Tibial artery (tissue), 4 donors: ENCODE data around the gene MRPL38.

Experiments
- DNase-seq, 2 donors: peaks; one replicate each; pipeline ENCODE4 v3.0.0-alpha.2; 2019
- H3K27ac ChIP-seq, 2 donors: fragments of 200-600 bp; sonication (generic) in 1 of 2; 1 replicate in 1 of 2; 2 replicates in 1 of 2; pipeline ENCODE4 v1.5.1; 2018 to 2019; ENCODE audit warnings: mild to moderate bottlenecking in 1 of 2
- H3K27me3 ChIP-seq, 2 donors: fragments of 200-600 bp; sonication (generic) in 1 of 2; one replicate each; pipeline versions ENCODE4 v1.5.1 to v1.6.0; 2016 to 2019
- H3K36me3 ChIP-seq, 3 donors: fragments of 200-600 bp; sonication (generic) in 2 of 3; one replicate each; pipeline ENCODE4 v1.5.1; 2016 to 2019; ENCODE audit warnings: mild to moderate bottlenecking in 2 of 3
- H3K4me1 ChIP-seq, 4 donors: fragments of 200-600 bp; sonication (generic) in 2 of 4; 1 replicate in 3 of 4; 2 replicates in 1 of 4; pipeline ENCODE4 v1.5.1; 2016 to 2019
- H3K4me3 ChIP-seq, 2 donors: fragments of 200-600 bp; sonication (generic) in 1 of 2; 1 replicate in 1 of 2; 2 replicates in 1 of 2; pipeline ENCODE4 v1.5.1; 2018 to 2019; ENCODE audit warnings: mild to moderate bottlenecking in 2 of 2
- H3K9me3 ChIP-seq, 3 donors: fragments of 200-600 bp; sonication (generic) in 1 of 3; one replicate each; pipeline ENCODE4 v1.5.1; 2016 to 2019
- intact Hi-C: fragments of 100-400 bp; cut with DNase I; formaldehyde crosslinking; loops from one replicate; pipeline ENCODE4 v1.15.0; 2023; ENCODE audit warnings: low total_unique reads
- TF ChIP-seq, protein P1 (sequence below), 2 experiments: fragments of 200-600 bp in 1 of 2; fragments of 450-650 bp in 1 of 2; IDR thresholded peaks; one replicate each; pipeline ENCODE4 v1.5.1; 2017 to 2019; ENCODE audit warnings: antibody characterized with exemption in 2 of 2, mild to moderate bottlenecking in 1 of 2, moderate library complexity in 1 of 2

Gene MRPL38

DNA sequence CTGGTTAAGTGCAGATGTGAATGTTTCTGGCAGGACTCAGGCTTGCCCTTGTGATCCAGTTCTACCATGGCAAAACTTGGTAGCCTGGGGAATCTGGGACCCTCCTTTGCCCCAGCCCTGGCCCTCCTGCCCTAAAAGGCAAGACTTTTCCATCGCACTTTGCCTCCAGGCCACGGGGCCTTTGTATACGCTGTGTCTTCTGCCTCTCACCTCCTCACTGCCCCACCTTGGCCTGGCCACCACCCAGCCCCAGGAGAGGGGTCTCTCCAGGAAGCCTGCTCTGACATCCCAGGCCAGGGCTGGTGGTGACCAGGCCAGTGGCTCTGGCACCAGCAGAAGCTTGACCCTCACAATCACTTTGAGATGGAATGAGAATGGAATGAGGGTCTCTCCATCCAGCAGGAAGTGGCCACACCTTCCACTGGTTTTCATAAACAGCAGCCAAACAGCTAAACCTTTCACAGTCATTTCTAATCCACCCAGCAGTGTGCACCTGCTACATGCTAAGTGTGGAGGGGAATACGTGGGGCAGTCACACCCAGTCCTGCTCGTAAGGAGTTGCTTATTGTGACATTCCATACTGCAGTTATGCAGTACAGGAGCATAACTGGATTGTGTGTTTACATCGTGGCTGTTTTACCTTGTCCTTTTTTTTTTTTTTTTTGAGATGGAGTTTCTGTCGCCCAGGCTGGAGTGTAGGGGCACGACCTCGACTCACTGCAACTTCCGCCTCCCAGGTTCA, 1.6 kb upstream of the MRPL38 start:
- Histone ChIP-seq H3K27me3 (no peaks in the 10 kb centered on the region), H3K4me3 (no peak overlapping the region), H3K9me3 (no peaks in the 10 kb centered on the region), H3K36me3 (peaks cover 7 to 18% (median 16%) of the 10 kb centered on the region in 3 donors), H3K4me1 (peaks cover 0 to 18% (median 10%) of the 10 kb centered on the region in 4 donors), H3K27ac (no peak overlapping the region)
- intact Hi-C loops, result loop anchor here (10.0 kb wide), 1 partner anchor 368 kb away; no protein-coding TSS in a partner anchor
- TF ChIP-seq, protein P1, sequence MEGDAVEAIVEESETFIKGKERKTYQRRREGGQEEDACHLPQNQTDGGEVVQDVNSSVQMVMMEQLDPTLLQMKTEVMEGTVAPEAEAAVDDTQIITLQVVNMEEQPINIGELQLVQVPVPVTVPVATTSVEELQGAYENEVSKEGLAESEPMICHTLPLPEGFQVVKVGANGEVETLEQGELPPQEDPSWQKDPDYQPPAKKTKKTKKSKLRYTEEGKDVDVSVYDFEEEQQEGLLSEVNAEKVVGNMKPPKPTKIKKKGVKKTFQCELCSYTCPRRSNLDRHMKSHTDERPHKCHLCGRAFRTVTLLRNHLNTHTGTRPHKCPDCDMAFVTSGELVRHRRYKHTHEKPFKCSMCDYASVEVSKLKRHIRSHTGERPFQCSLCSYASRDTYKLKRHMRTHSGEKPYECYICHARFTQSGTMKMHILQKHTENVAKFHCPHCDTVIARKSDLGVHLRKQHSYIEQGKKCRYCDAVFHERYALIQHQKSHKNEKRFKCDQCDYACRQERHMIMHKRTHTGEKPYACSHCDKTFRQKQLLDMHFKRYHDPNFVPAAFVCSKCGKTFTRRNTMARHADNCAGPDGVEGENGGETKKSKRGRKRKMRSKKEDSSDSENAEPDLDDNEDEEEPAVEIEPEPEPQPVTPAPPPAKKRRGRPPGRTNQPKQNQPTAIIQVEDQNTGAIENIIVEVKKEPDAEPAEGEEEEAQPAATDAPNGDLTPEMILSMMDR (IDR thresholded peaks at IDR 0.05), result no peak
- DNase-seq, result no peak

DNA sequence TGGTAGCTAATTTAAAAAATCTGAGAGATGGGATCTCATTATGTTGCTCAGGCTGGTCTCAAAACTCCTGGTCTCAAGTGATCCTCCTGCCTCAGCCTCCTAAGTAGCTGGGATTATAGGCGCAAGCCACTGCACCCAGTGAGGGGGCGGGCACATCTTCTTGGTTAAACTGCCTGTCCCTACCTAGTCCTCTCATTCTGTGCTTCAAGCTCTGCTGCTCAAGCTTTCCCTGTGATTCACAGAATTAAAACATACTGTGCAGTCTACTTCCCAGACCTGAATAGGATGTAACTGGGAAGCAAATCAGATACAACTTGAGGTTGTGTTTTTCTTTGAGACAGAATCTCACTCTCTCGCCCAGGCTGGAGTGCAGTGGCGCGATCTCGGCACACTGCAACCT, 2.3 kb downstream of the MRPL38 start:
- TF ChIP-seq, protein P1 (IDR thresholded peaks at IDR 0.05), result no peak
- Histone ChIP-seq H3K27ac (no peak overlapping the region), H3K27me3 (no peaks in the 10 kb centered on the region), H3K4me3 (no peak overlapping the region), H3K4me1 (peaks cover 0 to 17% (median 9%) of the 10 kb centered on the region in 4 donors), H3K9me3 (no peaks in the 10 kb centered on the region), H3K36me3 (peaks cover 22 to 53% (median 49%) of the 10 kb centered on the region in 3 donors)
- intact Hi-C loops, result loop anchor here (10.0 kb wide), 1 partner anchor 372 kb away; no protein-coding TSS in a partner anchor
- DNase-seq, result no peak

DNA sequence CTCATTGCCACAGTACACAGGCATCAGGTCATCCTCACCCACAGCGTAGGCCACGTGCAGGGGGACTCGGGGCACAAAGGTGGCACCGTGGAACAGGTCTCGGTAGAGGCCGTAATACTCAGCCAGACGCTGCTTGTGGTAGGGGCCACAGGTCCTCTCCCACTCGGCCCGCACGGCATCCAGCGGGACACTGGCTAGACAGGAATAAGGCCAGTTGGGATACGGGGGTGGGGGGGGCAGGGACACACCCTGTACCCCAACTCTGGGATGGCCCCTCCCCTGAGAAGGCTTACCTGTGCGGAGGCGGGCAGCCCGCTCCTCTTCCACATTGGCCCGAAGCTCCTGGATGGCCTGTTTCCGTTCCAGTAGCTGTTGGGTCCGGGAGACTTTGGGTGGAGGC, 3.0 kb downstream of the MRPL38 start:
- Histone ChIP-seq H3K27me3 (no peaks in the 10 kb centered on the region), H3K4me3 (no peak overlapping the region), H3K36me3 (peaks cover 22 to 53% (median 49%) of the 10 kb centered on the region in 3 donors), H3K4me1 (peaks cover 0 to 22% (median 12%) of the 10 kb centered on the region in 4 donors), H3K9me3 (no peaks in the 10 kb centered on the region), H3K27ac (no peak overlapping the region)
- intact Hi-C loops, result loop anchor here (10.0 kb wide), 1 partner anchor 373 kb away; no protein-coding TSS in a partner anchor
- TF ChIP-seq, protein P1 (IDR thresholded peaks at IDR 0.05), result no peak
- DNase-seq, result no peak

DNA sequence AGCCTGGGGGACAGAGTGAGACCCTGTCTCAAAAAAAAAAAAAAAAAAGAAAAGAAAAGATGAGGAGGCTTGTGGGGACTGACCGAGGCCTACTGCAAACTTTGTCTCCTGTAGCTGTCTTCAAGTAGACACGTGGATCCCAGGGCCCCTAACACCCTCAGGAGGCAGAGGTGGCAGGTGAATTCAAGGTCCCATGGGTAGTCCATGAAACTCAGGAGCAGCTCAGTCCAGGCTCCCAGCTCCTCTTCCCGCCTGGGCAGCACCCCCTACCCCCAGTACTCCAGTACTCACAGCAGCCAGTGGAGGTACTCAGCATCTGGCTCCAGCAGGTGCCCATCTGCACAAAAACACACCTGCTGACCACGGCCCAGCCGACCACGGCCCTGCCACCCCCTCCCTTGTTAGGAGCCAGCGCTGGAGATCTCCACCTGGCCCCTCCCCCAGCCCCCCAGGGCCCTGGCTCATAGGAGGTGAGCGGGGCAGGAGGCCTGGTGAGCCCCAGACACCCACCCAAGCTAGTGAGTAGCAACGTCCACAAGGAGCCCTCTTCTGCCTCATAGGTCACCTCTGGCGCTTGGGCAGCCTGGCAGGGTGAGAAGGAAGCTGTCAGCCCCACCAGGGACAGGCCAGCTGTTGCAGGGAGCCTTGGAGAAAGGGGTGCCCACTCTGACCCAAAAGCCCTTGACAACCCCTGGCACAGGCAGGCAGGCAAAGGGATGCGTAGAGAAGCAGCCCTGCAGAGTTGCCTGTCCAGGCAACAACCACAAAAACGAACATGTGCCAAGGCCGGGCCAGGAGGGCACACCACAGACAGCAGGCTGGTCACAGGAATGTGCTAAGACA, 3.8 kb downstream of the MRPL38 start:
- Histone ChIP-seq H3K9me3 (no peaks in the 10 kb centered on the region), H3K27me3 (no peaks in the 10 kb centered on the region), H3K36me3 (peaks cover 22 to 53% (median 49%) of the 10 kb centered on the region in 3 donors), H3K27ac (no peak overlapping the region), H3K4me1 (peaks cover 0 to 24% (median 14%) of the 10 kb centered on the region in 4 donors), H3K4me3 (no peak overlapping the region)
- intact Hi-C loops, result loop anchor here (10.0 kb wide), 1 partner anchor 374 kb away; no protein-coding TSS in a partner anchor
- TF ChIP-seq, protein P1 (IDR thresholded peaks at IDR 0.05), result no peak
- no peak for DNase-seq

DNA sequence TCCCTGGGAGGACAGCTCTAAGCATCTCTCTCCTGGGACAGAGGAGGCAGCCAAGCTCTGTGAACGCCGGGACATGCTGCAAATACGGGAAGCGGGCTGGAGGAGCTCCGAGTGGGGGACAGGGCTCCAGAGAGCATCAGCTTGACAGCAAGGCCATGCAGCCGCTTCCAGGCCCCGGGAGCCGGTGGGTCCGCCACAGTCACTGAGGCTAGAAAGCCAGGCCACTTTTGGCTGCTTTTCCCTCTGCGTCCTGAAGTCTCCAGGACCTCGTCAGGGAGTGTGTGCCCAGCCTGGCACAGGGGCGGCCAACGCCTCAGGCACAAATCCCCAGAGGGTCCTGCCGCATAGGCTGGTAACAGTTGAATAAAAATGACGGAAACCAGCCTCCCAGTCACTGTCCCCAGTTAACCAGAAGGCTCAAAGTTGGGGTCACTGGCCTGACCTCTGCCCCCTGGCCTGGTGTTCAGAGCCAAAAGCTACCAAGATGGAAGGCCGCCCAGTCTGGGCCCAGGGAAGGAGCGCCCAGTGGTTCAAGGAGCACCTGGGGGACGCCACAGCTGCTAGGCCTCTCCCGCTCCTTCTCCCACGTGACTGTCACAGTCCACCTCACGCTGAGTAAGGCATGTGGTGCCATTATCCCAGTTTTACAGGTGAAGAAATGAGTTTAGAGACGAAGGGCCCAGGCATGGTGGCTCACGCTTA, 4.8 kb downstream of the MRPL38 start:
- H3K4me3 ChIP-seq, result no peak overlapping the region
- H3K27me3 ChIP-seq, result no peaks in the 10 kb centered on the region
- intact Hi-C loops, result loop anchor here (10.0 kb wide), 1 partner anchor 375 kb away; no protein-coding TSS in a partner anchor
- no peak for DNase-seq
- no peaks in the 10 kb centered on the region for H3K9me3 ChIP-seq
- H3K27ac ChIP-seq, result no peak overlapping the region
- TF ChIP-seq, protein P1 (IDR thresholded peaks at IDR 0.05), result no peak
- peaks cover 22 to 53% (median 49%) of the 10 kb centered on the region in 3 donors for H3K36me3 ChIP-seq
- H3K4me1 ChIP-seq, result peaks cover 0 to 32% (median 22%) of the 10 kb centered on the region in 4 donors
